ENCODE data around the gene GTF2H4.
"Not testable (repeated sequence)": the region's sequence is repeated elsewhere in the genome, so short reads cannot be mapped to it uniquely, and the experiment has no call there.

- TF ChIP-seq, protein P1, sequence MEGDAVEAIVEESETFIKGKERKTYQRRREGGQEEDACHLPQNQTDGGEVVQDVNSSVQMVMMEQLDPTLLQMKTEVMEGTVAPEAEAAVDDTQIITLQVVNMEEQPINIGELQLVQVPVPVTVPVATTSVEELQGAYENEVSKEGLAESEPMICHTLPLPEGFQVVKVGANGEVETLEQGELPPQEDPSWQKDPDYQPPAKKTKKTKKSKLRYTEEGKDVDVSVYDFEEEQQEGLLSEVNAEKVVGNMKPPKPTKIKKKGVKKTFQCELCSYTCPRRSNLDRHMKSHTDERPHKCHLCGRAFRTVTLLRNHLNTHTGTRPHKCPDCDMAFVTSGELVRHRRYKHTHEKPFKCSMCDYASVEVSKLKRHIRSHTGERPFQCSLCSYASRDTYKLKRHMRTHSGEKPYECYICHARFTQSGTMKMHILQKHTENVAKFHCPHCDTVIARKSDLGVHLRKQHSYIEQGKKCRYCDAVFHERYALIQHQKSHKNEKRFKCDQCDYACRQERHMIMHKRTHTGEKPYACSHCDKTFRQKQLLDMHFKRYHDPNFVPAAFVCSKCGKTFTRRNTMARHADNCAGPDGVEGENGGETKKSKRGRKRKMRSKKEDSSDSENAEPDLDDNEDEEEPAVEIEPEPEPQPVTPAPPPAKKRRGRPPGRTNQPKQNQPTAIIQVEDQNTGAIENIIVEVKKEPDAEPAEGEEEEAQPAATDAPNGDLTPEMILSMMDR (IDR thresholded peaks at IDR 0.05; ENCODE audit: insufficient read depth, low read length, poor library complexity, severe bottlenecking) = not testable (repeated sequence)
- not testable (repeated sequence) for TF ChIP-seq EZH2phosphoT487 (conservative IDR thresholded peaks at IDR 0.05; ENCODE audit: low read length)
These were observed 16.1 kb downstream of the GTF2H4 start for GRCh38 chr6:30924040-30924627.

Measured in SU-DHL-6 (cell line).